GM21423 (cell line): ENCODE results near the gene DUSP1.
"Not testable (repeated sequence)": the region's sequence is repeated elsewhere in the genome, so short reads cannot be mapped to it uniquely, and the experiment has no call there.

Experiments used
- ATAC-seq: cut with Tn5 transposase; IDR thresholded peaks from one replicate; pipeline ENCODE4 v1.9.1; 2021; ENCODE audit warnings: mild to moderate bottlenecking, moderate library complexity; ENCODE audit not compliant: unreplicated experiment

Gene DUSP1

DNA sequence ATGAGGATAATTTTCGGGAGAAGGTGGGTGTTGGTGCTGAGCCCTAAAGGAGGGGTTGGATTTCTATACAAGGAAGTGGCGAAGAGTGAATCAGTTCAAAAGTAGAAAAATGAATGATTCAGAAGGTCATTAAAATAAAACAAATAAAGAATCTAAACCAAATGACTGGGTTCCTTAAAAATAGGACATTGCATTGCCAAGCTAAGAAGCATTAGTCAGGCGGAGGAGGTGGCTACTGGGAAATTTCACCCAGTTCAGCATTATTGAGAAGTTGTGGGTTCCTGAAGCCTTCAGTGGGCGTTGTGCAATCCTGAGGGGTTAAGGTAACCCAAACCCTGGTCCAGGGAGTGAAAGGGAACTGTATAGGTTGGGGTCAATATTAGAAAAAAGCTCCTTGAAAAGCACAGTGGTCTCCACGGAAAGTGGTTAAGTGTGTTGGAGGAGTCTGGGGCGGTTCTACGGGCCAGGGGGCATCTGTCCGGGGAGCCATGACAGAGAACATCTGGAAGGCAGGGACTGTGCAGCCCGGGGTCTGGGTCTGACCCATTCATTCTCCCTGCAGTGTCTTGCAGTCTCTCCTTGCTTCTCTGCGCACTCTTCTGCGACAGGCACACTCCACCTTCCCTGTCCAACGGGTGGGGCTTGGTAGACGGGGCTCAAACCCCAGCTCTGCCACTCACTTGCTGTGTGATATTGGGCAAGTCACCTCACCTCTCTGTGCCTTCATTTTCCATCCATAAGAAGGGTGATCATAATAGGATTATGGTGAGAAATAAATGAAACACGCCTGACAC lies 27.6 kb upstream of the DUSP1 start:
- ATAC-seq, result no peak

DNA sequence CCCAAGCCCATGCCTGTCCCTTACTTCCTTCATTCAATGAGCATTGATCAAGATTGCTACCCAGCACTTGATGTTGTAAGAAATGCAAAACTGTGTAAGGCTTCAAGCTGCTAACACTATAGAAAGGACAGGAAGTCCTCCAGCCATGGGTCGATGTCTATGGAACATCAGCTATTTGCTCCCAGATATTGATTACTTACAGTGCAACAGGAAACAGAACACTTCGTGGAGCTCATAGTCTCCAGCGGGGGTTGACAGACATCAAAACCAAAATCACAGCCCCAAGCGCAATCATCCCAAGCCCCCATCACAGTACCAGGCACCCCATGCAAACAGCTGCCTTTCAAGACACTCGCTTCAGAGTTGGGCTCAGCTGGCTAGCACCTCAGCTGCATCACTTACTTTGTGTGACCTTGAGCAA lies 26.8 kb upstream of the DUSP1 start:
- no peak for ATAC-seq

DNA sequence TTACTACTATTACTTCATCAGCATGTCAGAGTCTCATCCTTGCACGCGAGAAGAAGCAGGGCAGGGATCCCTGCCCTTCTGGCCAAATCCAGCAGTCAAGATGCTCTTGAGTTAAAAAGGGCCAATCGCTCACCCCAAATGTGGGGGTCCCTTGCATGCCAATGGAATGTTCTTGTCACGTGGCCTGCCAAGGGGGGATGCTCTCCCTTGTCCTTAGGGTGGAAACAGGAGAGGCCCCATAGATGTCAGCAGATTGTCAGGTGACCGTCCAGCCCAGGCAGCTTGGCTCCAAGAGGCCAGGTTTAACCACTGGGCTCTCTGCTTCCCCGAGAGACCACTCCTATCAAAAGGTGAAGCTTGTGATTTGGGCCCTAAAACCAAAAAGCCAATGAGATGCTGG lies 25.3 kb upstream of the DUSP1 start:
- no peak for ATAC-seq

DNA sequence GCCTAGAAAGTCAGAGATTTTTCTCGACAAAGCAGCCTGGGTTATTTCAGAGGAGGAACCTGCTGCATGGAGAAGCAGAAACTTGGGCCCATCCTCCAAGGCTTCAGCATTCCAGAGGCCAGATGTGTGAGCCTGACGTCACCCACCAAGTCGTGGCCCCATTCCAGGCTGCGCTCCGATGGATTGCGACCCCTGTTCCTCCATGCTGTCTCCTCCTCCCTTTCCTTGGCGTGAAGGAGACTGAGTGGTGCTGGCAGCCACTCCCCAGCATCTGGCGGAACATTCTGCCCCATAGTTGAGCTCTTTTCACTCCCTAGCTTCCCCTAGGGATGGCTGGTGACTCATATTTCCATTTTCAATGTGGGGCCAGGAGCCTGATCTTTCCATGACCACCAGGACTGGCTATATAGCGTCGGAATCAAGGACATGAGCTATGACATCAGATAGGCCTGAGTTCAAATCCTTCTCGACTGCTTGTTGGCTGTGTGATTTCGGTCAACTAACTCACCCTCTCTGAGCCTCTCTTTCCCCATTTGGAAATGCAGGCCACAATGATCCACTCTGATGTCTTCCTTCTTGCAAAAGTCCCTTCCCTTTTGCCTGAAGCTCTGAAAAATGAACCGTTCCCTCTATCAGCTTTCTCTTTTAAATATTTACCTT lies 24.5 kb upstream of the DUSP1 start:
- no peak for ATAC-seq

DNA sequence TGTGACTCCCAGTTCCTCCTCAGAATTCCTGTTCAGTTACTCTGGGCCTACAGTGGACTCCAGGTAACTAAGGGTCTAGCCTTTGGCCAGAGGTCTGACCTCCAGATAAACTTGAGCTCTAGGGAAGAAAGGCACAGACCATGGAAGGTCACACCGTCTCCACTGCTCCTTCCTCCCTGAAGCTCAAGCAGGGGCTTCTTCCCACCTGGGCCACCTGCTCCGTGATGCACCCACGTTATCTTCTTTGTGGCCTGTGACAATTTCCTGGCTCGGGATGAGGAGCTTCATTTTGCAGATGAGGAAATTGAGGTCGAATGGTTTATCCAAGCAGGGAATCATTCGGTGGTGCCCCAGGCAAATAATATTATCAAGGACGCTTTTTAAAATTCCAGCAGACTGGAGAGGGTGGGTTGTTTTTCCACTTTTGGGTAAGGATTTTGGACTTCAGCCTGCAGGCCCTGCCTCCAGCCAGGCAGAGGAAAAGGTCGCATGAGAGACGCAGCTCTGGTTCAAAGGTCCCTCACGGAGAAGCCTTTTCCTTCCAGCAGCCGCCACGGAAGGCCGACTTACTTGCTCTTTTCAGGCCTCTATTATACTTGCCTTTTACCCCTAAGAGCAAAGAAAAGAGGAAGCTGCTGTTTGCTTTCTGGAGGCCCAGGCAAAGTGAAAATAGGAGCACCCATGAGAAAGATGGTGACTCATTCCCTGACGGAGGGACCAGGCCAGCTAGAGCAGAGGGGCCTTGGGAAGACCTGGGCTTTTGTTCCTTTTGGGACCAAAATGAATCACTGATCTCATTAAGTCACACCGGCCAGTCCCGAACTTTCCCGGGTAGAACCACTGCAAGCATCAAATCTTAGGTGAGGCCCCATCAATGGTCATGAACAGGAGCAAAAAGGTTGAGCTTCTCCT lies 22.8 kb upstream of the DUSP1 start:
- no peak for ATAC-seq

DNA sequence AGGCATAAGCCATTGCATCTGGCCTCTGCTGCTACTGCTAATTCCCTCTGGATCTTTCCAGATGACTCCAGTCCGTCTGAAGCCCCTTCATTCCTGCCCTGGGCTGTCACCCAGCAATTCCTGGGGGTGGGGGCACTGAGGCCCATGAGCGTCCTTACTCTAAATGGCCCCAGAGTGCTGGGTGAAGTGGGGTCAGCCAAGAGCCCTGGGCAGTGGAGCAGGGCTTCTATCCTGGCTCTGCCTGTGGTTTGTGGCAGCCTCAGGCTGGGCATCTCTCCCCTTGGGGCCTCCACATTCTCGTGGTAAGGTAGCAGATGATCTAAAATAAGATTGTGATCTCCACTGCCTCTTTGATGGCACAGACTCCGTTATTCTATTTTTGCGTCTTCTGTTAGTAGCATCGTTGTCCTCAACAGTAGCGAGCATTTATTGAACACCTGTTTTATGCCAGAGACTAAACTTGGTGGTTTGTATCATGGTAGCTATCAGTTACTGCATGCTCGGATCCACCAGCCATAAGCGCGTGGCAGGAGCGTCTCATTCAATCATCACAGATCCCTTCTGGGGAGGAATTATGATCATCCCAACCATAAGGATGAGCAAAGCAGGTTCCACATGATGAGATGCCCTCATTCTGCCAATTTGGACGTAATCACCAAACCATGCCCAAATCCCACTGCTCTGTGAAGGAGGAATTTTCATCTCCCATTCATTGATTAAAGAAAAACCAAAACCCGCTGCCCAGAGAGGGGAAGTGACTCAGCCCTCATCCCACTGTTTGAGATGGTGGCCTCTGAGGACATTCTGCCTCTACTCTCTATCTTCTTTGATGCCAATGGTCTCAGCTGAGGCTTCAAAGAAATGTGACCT lies 21.9 kb upstream of the DUSP1 start:
- ATAC-seq, result no peak

DNA sequence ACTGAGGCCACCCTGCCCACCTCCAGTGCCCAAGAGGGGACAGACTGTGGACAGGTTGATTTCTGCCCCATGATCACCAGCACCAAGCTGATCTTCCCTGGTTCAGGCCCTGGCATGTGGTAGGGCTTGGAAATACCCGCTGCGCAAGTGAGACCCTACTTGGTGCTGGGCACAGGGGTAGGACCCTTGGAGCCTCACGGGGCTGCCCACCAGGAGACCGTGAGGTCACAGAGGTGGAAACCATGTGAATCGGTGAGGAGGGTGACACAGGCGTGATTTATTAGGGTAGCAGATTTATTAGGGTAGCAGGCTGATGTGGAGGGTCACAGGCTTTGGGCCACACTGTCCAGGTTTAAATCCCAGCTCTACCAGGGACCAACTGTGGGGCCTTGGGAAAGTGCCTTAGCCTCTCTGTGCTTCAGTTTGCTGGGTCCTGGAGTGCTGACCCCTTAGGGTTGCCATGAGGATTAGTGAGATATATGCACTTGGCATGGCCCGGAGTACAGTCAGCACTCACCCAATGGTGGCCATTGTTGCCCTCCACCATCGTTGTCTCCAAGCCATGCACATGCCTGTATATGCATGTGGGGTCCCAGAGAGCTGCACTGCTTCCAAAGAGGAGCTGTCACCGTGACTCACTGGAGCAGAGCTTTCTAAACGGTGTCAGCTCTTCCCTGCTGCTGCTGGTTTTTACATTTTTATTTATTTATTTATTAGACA lies 20.9 kb upstream of the DUSP1 start:
- ATAC-seq, result no peak

DNA sequence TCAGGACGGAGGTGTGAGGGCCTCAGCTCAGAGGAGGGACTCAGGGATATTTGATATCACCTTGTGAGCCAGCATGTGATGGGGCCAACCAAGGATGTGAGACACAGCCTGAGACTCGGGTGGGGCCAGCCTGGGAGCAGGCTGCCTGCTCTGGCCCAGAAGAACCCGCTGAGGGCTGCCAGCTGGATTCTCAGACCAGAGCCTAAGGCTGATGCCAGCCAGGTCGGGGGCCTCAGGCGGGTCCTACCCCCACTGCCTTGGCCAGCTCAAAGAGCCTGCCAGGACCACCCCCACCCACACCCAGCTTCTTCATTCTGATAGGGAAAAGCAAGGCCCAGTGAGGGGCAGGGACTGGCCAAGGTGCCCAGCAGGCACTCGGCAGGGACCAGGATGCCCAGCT lies 20.3 kb upstream of the DUSP1 start:
- ATAC-seq, result no peak

DNA sequence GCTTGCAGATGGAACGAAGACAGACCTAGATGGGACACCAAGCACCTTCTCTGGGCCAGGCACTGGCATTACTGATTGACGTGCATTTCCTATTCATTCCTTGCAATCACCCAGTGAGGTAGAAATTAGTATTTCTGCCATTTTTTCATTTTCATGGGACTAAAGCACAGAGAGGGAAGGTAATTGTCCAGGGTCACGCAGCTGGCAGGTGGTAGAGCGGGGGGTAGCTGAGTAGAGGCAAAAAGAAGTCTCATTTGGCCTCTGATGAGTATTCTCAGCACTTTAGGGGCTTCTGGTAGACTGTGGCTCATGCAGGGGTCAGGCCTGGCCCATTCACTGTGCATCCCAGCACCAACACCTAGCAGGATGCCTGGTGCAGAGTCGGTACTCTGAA lies 19.5 kb upstream of the DUSP1 start:
- ATAC-seq, result no peak

DNA sequence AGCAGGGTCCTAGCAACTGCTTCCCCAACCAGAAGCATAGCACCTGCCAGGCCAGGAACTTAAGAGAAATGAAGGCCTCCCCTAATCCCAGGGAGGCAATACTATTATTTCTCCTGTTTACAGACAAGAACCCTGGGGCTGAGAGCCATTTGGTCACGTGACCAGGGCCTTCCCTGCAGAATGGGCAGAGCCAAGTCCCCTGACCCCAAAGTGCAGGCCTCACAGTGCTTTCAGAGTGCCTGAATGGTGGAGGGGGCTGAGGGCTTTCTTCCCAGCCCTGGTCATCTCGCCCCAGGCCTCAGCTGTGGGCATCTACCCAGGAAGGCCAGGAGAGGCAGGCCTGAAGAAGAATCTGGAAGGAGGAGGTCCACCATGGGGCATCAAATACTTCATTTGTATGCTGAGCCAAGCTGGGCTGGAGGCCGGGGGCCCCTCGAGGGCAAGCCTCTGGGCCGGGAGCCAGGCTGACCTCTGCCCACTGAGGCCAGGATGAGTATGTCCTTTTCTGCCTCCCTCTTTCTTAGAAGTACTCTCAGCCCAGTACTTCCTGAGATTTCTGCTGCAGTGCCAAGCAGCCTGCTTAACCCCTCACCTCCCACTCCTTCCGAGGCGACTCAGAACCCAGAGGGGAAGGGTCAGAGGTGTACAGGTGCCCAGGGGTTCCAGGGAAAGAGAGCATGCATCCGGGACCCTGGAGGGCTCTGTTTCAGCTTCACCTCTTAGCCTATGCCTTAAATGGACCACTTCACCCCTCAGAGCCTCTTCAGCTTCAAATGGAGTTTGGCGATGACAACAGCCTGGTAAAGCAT lies 18.9 kb upstream of the DUSP1 start:
- no peak for ATAC-seq

DNA sequence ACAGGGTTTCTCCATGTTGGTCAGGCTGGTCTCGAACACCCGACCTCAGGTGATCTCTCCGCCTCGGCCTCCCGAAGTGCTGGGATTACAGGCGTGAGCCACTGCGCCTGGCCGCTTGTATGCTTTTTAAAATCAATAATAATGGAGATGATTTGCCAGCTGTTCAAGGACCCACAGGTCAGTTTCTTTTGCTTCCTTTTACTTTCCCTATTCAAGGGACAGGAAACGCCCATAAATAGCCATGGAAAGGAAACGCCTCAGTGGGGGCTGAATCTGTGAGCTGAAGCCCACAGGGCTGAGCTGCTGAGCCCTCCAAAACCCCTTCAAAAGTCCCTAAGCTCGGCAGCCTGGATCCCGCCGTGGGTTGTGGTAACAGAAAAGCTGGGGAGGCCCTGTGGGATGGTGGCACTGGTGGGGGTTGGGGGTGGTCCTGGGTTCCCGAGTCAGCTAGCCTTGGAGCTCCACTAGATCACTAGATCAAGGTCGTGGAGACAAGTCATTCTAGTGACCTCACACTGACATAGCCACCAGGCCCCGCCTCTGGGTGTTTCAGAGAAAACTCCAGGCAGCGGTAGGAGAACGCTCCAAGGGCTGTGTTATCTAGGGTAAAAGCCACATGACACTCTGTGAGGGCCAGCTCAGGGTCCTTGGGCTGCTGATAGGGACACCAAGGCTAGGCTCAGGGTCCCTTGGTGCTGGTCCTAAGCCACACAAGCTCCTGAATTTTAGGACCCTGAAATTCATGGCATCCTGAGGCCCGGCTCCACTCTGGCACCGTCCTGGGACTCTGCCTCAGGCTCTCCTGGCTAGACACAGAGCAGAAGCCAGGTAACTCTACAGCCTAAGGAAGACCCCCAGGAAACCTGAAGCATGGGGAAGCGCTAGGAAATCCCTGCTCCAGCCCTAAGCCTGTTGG lies 18.0 kb upstream of the DUSP1 start:
- ATAC-seq, result no peak

DNA sequence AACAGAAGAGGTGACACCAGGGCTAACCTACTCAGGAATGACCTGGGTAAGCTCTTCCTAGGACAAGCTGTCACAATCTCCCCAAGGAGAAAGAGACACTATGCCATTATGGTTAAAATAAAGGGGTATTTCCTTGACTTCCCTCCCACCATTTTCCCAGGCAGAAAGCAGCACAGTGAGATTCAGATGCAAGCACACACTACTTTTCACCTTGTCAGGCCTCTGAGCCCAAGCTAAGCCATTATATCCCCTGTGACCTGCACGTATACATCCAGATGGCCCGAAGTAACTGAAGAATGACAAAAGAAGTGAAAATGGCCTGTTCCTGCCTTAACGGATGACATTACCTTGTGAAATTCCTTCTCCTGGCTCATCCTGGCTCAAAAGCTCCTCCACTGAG lies 16.5 kb upstream of the DUSP1 start:
- not testable (repeated sequence) for ATAC-seq

DNA sequence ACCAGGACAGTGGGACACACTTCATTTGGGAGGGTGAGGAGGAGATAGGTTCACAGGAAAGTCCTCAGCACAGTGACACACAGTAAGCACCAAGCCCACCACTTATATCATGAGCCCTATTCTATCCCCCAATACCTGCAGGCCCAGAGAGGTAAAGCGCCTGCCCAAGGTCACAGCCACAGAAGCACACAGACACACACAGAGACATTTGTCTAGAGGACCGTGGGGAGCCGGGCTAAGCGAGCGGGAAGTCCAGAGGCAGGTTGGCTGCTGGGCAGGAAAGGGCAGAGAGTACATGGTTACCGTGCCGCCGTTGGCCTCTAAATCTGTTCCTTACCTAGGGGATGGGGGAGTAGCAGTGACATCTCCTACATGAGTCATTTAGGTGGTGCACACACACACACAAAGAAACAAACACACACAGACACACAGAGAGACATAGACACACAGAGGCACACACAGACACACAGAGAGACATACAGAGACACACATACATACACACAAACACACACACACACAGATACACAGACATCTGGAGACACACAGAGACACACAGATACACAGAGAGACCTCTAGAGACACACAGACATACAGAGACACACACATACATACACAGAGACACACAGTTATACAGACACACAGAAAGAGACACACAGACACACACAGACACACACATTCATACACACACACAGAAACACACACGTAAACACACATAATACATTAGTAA lies 15.9 kb upstream of the DUSP1 start:
- ATAC-seq, result no peak

DNA sequence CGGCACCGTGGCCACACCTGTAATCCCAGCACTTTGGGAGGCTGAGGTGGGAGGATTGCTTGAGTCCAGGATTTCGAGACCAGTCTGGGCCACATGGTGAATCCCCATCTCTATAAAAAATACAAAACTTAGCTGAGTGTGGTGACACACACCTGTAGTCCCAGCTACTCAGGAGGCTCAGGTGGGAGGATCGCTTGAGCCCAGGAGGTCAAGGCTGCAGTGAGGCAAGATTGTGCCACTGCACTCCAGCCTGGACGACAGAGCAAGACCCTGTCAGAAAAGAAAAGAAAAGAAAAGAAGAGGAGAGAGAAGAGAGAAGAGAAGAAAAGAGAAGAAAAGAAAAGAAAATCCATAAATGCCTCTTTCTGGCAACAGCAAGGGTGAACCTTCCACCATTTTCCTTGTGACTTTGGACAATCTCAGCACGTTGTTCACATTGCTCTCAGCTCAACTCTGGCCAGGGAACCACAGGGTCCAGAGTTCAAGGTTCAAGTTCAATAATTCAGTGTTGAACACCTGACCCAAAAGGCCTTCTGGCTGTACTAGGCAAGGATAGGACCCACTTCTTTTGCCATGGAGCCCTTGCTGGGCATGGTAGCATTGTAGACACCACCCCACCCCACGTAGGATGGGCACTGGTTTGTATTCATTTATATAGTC lies 14.6 kb upstream of the DUSP1 start:
- ATAC-seq, result no peak

DNA sequence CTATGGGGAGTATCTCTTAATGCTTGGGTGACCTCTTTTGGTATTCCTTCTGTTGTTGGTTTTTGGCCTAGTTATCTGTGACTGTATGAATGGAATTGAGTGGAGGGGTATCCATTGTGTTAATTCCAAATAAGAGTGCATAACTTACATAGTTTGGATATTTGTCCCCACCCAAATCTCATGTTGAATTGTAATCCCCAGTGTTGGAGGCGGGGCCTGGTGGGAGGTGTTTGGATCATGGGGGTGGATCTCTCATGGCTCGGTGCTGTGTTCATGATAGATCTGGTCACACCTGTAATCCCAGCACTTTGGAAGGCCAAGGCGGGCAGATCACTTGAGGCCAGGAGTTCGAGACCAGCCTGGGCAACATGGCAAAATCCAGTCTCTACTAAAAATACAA lies 13.2 kb upstream of the DUSP1 start:
- not testable (repeated sequence) for ATAC-seq

DNA sequence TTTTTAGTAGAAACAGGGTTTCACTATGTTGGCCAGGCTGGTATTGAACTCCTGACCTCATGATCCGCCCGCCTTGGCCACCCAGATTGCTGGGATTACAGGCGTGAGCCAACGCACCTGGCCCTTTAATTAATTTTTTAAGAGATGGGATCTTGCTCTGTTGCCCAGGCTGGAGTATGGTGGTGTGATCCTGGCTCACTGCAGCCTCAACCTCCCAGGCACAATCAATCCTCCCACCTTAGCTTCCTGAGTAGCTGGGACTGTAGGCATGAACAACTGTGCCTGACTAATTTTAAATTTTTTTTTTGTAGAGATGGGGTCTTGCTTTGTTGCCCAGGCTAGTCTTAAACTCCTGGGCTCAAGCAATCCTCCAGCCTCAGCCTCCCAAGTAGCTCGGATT lies 12.3 kb upstream of the DUSP1 start:
- not testable (repeated sequence) for ATAC-seq
